PC-9 (cell line): Measurements from ENCODE around the gene C19orf12.

Experiments
- CTCF ChIP-seq: fragments of 200-600 bp; sonication (generic); conservative IDR thresholded peaks from 2 replicates; pipeline ENCODE4 v1.6.1; 2017; ENCODE audit warnings: mixed run types, antibody characterized with exemption, mild to moderate bottlenecking, moderate library complexity
- EZH2 ChIP-seq: fragments of 200-600 bp; sonication (generic); IDR thresholded peaks from 2 replicates; pipeline ENCODE4 v1.8.0; 2017; ENCODE audit warnings: antibody characterized with exemption, low read depth

- TF ChIP-seq CTCF (no peak), EZH2 (no peak)
These were observed 10.2 kb downstream of the C19orf12 start for GRCh38 chr19:29704562-29705558.
